Stimulated activated CD4-positive, alpha-beta T cell treated with anti-CD3 and anti-CD28 coated beads, Interleukin-4, amount 100 ng/mL, for 4 hours (primary cell): Measurements from ENCODE around the gene CREBBP.

Experiments used
- DNase-seq, 2 experiments: peaks; one replicate each; pipeline ENCODE4 v3.0.0-alpha.2; 2020

Gene CREBBP

DNA sequence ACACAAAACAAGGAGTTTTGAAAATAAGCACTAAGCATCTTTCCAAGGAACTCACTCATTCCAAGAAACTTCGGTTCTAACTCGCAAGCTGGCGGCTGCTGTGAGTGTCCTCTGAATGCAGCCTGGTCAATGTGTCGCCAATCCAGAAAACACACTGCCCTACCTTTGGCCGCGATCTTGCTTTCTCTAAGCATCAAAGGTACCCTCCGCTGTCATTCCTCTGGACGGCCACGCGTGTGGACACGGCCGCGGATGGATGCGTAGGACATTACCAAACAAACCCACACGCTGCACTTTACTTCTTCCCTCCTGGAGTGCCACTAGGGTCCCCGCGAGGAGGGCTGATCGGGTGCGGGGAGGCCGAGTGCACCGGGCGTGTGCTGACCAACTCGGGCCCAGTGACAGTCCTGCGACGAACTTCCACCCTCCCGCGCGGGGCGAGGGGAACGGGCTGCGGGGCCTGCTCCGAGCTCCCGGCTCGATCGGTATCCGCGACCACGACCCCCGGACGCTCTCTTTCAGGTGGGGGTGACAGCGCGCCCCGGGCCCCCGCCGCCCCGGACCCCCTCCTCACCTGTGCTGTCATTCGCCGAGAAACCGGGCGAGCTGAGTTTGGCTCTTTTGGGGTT is 1.1 kb downstream of the CREBBP start:
- peak in 1 of 2 experiments; percentile 6 for DNase-seq

DNA sequence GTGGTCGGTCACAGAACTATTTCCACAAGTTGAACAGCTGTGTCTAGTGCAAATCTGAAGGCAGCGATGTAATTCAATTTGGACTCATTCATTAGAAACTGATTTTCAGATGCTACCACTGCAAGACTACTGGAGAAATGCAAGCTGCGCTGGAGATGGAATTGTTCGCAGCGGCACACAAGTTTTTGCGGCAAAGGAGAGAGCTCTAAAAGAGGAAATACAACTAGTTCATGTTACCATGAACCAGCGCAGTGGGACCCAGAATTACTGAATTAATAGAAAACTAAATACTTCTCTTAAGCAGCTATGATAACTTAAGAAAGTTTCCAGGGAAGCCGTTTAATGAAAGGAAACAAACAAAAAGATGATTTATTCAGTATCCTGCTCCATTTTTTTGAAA is 1.9 kb downstream of the CREBBP start:
- DNase-seq: no peak

DNA sequence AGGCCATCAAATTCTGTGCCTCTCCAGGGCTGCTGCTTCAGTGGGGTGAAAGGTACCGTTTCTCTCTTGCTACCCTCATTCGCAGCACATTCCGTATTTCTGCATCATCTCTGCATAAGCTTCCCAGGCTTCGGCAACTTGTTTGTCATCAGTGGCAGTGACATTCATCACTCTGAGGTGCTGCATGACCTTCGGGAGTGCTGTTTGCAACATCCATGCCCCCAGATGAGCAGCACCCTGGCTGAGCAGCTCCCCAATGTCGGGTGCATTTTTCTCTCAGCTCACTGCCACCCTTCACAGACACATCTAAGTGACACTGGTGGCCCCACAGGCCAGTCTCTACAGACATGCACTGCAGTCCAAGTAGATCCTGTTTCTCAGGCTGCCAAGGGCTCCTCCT is 3.8 kb downstream of the CREBBP start:
- DNase-seq: no peak

DNA sequence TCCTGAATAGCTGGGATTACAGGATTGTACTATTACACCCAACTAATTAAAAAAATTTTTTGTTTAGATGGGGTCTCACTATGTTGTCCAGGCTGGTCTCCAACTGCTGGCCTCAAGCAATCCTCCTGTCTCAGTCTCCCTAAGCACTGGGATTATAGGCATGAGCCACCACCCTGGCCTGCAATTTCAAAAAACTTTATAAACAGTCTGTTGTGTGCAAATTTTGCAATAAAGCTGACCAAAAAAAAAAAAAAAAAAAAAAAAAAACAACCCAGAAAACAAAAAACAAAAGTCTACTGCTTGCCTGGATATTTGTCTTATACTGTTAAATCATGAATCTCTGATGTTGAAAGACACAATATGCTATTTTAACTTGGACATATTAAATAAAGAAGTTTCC is 4.4 kb downstream of the CREBBP start:
- DNase-seq: no peak

DNA sequence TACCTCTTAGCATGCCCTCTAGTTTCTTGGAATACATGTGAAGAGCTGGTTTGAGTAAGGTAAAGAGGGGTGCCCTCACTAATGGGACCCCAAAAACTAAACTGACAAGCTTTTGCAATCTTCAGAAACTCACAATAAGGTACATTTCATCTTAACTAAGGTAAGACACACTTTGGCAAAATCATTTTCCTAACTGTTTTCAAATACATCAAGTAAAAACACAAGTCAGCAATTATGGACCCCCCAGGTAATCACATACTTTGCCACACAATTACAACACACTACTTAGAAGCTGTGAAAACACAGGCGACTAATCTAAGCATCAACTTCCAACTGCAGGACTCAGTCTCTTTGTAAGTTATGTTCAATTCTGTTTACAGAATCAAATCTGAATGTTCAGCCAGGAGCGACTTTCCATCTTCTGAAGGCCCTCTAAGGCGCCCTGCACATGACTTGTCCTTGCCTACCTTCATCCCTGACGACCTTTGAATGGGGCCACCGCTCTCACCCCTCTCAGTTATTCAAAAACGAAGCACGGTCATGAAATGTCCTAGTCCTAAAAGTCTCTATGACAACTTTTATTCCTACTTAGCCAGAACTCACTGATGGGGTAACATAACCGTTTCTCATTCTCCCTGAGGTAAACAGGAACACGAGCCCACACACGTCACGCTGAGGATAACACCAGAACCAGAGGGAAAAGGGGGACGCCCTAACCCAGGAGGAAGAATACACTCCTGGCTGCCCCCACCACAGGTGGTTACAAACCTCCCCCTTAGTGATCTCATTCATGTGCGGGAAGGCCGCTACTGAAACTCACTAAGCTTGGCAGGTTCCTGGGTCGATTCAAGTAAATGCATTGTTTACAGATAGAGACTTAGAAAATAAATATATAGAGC is 5.5 kb downstream of the CREBBP start:
- DNase-seq: no peak

DNA sequence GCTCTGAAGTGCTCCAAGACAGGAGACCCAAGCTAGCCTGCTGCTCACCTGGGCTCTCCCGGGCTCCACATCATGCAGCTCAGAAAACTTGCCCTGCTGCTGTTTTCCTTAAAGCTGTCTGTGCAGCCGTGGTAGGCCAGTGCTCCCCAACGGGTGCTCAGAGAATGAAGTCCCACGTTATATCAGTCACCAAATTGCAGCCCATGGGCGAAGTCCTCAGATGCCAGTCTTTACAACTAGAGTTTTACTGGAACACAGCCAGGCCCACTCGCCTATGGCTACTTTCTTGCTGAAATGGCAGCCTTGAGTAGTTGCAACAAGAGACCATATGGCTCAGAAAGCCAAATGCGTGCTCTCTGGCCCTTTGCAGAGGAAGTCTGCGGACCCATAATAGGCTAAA is 6.3 kb downstream of the CREBBP start:
- DNase-seq: no peak

DNA sequence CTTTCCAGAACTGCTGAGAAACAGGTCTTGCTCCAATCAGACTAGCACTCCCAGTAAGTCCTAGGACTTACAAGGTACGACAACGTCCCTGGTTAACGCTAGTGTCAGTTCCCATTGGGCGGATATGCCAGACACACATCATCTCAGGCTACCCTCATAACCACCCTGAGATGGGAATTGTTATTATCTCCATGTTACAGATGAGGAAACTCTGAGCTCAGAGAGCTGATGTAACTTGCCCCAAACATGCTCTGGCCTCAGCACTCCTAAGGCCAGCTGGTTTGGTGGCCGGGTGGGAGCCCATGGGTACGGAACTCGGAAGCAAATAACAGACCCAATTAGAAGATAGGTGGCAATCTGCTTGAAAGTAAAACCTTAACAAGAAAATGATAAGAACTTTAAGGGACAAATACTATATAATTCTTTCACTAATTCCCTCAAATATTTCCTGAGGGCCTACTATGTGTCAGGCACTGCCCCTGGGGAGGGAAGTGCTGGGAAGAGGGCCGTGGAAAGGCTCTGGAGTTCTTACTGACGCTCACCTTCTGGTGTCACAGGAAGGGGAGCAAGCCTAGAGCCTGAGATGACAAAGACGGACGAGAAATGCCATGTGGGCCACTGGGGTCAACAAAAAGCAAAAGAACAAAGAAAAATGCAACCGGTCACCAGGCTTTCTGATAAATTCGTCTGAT is 6.9 kb downstream of the CREBBP start:
- no peak for DNase-seq

DNA sequence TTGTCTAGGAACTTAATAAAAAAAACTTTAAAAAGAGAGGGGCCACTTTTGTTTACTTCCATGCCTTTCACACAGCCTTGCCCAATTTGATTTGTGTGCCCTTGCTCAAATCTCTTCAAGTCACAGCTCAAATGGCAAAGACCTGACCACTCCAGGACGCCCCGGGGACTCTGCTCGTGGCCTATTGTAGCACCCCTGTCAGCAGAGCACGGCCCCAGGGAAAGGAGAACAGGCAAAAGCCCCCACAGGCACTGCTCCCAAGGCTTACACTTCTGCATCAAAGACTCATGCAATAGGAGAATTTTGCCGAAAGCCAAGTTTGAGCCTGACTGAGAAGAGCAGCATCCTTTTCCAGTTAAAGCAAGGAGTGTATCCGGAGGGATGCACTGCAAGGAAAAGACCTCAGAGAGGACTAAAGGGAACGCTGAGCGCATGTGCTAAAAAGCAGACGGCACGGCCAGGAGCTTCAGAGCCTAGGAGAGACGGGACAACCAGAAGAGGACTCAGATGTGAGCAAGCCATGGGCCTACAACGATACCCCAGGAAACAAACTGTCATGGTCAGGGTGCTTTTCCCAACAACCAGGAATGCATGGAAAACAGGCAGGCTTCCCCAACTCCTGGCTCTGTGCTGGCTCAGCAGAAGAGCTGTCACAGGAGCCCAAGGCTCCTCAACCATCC is 8.2 kb downstream of the CREBBP start:
- no peak for DNase-seq

DNA sequence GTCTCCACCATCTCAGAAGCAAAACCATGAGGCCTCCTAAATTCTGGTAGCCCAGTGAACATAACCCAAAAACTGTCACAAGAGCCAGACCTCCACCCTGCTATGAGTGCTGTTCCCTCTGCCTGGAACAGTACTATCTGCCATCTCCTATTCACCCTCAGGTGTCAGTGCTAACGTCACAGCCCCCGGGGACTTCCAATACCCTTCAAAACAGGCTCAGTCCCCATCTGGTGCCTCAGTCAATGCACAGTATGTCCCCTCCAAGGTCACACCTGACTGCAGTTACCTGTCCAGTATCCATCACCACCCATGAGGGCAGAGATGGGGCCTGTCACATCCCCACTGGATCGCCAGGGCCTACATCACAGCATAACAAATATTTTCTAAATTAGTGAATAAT is 11.5 kb downstream of the CREBBP start:
- no peak for DNase-seq

DNA sequence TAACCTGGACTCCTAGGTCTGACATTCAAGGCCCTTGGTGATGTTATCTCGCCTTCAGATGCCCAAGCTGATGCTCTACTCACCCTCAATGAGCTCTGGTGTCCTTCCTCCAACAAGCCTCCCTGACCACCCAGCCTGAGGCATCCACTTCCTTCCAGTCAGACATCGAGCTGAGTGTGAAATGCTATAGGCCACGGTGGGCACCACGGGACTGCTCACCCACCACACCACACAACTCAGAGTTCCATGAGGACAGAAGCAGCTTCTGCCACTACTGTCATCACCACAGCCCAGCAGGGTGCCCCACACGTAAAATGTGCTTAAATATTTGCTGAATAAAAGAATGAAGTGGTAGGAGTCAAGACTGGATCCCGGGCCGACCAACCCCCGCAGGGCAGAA is 12.0 kb downstream of the CREBBP start:
- DNase-seq: no peak

DNA sequence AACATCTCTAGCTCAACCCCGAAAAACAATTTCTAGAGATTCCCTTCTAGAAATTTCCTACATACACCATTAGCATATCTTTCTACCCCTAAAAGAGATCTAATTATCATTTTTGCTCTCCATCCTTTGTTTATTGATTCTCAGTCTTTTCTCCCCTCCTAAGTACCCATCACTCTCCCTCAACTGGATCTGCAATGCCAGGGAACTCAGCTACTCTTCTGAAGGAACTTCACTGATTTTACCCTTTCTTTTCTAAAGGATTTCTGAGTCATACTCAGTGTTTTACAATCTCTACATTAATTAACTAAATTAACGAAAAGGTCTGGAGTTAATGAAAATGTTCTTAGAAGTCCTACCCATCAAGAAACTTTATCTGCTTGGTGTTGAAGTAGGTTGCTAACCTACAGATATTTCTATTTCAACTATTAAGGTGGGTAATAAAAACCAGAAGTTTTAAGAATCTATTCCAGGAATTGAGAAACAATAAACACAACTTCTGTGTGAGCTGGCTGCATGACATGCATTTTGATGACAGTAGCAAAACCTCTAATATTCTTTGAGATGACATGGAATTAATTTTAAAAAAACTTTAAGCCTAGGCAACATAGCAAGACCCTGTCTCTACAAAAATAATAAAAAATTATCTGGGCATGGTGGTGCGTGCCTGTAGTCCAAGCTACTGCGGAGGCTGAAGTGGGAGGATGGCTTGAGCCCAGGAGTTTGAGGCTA is 13.6 kb downstream of the CREBBP start:
- no peak for DNase-seq

DNA sequence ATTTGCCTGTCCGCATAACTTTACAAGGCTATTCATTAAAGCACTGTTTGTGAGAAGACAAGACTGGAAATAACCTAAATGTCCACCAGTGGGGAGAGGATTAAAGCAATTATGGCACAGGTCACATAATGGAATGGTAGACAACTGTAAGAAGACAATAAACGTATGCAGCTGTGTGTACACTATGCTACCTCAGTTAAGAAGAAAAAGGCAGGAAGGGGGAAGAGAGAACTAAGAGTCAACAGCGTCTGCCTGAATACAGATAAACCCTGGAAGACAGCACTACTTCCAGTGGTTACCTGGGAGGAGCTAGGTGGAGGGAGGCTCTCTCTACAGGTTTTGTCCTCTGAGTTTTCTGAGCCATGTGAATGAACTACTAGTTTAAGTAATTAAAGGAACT is 15.3 kb downstream of the CREBBP start:
- no peak for DNase-seq

DNA sequence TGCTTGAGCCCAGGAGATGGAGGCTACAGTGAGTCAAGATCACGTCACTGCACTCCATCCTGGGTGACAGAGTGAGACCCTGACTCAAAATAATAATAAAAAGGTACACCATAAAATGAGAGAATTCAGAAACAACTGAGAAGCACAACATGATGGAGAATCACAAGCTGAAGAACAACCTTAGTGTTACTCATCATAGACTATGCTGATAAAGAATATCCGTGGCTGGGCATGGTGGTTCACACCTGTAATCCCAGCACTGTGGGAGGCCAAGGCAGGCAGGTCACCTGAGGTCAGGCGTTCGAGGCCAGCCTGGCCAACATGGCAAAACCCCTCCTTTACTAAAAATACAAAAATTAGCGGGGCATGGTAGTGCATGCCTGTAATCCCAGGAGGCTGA is 16.0 kb downstream of the CREBBP start:
- DNase-seq: no peak

DNA sequence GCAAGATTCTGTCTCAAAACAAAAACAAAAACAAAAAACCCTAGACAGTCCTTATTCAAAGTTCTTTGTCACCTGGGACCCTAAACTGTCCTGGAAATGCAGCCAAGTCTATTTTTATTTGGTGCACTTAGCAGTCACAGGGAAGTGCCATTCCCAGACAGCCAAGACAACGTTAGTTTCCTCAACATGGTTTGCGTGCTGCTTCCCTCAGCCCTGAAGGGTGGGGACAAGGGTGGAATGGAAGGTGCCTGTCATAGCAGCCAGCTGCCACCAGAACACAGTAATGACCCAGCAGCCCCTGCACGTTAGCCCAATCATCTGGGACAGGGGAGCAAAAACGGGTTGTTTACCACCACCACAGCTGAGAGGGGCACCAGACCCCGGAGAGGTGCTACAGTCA is 16.9 kb downstream of the CREBBP start:
- no peak for DNase-seq

DNA sequence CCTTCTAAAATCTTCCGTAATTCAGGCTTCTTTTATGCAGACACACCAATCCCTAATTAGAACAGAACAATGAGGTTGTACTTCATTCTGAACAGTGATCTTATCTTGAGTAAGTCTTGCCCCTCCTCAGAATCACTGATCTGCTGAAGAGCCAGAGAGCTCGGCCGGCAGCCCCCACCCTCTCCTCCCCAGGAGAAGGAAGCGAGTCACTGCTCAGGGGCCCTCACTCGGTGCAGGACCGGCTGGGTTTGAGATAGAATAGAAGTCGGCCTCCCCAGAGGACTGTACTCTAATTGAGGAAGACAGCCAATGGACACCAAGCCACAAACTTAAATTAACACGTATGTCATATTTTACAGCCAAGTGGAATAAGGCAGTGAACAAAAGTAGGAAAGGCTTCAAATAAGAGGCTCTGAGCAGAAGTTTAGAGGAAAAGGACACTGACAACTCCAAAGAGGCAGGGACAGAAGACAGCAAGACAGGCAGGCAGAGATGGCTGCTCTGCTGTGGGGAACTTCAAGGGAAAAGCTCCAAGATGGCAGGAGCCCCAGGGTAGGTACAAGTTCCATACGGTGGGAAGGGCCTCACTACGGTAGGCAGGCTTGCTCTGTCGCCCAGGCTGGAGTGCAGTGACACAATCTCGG is 18.6 kb downstream of the CREBBP start:
- peak in 1 of 2 experiments; percentile 14 for DNase-seq

DNA sequence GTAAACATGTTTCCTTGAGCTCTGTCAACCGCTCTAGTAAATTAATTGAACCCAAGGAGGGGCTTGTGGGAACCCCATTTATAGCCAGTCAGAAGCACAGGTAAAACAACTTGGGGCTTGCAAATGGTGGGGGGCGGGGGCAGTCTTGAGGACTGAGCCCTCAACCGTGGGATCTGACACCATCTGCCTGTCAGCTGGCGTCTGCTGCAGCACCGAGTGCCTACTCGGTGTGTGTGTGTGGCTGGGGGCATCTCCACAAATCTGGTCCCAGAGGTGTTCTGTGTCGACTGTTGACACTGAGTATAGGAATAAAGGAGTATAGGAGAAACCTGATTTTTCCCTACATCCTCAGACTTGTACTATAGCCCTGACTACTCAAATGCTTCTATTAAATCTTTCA is 20.6 kb downstream of the CREBBP start:
- DNase-seq: no peak

DNA sequence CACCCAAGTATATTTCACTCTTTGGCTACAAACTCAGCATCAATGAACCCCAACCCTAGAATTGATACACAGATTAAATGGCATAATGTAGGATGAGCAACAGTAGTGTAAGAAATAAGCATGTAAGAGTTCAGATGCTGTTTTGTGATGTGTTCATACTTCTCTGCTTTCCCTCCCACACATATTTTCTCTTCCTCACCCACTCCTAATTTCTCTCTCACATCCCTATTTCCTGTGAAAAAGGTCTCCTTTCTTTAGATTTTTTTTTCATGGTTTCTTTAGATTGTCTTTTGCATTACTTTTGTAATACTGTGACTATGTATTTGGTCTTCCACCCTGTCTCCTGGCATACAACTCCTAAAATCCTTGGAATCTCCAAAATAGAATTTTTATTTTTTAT is 21.7 kb downstream of the CREBBP start:
- no peak for DNase-seq

DNA sequence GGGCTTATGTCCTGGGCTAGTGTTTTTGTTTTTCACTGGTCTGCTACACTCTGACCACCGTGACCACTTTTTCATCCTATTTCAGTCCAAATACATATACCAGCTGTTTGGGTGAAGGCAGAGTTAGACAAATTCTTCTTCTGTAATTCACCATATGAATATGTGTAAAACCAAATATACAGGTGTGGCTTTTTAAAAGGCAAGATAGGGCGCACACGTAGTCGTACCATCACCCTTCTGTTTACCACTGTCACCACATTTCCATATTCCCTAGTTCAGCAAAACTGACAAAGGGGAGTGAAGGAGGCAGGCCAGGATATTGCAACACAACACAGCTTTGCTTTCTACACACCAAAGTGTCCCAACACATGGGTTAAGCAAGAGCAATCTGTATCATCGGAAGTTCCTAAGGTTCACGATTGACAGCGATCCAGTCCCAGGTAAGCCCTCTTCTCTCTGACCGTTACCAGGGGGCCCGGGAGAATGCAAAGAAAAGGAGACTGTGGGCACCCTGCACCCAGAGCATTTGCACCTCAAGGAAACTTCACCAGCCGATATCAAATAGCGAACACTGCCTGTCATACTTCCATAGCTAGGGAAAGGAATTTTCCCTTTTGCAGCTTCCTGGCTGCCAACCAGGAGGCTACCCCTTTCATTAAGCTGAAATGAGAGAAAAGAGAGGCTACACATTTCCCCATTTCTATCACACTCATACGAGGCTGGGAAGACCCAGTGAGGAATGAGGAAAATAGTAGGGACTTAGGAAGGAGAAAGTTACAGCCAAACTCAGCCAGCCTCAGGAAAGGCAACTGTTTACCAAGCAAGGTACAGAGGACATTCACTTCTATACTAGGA is 23.1 kb downstream of the CREBBP start:
- DNase-seq: no peak

DNA sequence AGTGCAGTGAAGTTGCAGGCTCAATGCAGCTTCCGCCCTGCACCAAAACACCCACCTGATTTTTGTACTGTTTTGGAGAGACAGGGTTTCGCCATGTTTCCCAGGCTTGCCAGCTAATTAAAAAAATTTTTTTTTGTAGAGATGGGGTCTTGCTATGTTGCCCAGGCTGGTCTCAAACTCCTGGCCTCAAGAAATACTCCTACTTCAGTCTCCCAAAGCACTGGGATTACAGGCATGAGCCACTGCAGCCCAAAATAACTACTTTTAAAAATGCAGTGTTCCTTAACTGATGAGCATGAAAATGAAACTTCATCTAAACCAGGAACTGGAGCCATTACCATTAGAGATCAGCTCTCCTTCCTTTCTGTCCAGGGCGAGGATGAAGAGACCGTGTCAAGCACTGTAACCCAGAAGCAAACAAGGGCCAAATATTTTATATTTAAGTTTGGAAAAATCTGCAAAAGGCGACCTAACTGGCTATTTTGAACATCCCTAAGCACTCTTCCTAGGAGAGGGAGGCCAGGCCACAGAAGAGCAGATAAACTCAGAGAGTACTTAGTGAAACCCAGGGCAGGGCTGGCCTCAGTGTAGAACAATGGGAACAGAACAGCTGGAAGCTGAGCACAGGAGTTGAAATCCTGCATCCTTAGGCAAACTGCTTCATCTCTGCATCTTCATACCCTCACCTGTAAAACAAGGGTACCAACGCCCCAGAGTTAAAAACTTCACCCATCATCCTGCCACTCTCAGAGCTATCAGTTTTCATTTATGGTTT is 24.0 kb downstream of the CREBBP start:
- DNase-seq: no peak
